ENCODE measurements around the gene PTPRM.

DNA sequence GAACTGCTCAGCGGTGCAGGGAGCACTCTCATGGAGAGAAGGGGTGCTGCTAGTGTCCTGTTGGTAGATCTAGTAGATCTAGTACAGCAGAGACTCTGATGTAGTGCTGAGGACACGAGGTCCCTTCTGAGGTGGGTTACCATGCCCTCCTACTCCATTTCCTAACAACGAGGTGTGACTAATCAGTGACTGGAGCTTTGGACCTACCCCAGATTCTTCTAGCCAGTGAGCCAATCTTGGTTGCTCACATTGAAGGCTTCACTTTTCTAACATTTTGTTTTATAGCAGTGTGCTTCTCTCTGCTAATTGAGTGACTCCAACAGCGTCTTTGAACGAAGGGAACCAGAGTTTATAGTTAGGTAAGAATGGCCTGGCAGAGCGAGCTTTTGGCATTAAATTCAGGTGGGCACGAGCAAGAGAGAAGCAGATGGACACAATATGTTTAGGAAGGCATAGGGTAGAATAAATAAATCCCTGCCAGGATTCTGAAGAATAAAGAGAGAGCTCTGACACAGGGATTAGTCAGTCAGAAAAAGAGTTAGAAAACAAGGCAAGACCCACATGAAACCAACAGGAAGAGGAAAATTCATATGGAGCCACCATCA is 736.1 kb downstream of the PTPRM start:
- TF ChIP-seq POLR2A (IDR thresholded peaks at IDR 0.05) (no peak), EP300 (IDR thresholded peaks at IDR 0.05; ENCODE audit: low read depth) (no peak)
